GM19452 (cell line): ENCODE results near the gene RAVER1.
A peak's percentile ranks its signal among the peaks of the same experiment; 100 is the strongest.

Experiments used
- ATAC-seq: cut with Tn5 transposase; IDR thresholded peaks from one replicate; pipeline ENCODE4 v1.9.1; 2021; ENCODE audit not compliant: unreplicated experiment

Gene RAVER1

DNA sequence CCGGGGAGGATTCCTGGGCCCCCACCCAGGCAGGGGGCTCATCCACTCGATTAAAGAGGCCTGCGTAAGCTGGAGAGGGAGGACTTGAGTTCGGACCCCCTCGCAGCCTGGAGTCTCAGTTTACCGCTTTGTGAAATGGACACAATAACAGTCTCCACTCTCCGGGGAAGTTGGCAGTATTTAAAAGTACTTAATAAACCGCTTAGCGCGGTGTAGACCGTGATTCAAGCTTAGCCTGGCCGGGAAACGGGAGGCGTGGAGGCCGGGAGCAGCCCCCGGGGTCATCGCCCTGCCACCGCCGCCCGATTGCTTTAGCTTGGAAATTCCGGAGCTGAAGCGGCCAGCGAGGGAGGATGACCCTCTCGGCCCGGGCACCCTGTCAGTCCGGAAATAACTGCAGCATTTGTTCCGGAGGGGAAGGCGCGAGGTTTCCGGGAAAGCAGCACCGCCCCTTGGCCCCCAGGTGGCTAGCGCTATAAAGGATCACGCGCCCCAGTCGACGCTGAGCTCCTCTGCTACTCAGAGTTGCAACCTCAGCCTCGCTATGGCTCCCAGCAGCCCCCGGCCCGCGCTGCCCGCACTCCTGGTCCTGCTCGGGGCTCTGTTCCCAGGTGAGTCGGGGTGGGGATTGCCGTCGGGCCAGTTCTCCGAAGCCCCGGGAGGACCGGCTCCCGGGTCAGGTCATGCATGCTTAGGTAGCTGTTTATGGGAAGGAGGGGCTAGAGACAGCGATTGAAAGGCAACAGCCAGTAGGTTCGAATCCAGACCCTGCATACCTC lies 62.5 kb downstream of the RAVER1 start, which contains the start of gene ICAM1:
TSS of gene ICAM1 (plus strand) at position 505 of the 779 bp plus-strand sequence. CDS start at position 545, 40 bp downstream.
- ATAC-seq: peak; percentile 46

DNA sequence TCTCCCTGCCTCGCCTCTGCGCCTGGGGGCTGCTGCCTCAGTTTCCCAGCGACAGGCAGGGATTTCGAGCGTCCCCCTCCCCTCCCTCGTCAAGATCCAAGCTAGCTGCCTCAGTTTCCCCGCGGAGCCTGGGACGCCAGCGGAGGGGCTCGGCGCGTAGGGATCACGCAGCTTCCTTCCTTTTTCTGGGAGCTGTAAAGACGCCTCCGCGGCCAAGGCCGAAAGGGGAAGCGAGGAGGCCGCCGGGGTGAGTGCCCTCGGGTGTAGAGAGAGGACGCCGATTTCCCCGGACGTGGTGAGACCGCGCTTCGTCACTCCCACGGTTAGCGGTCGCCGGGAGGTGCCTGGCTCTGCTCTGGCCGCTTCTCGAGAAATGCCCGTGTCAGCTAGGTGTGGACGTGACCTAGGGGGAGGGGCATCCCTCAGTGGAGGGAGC lies 63.1 kb downstream of the RAVER1 start:
- ATAC-seq: peak; percentile 43

DNA sequence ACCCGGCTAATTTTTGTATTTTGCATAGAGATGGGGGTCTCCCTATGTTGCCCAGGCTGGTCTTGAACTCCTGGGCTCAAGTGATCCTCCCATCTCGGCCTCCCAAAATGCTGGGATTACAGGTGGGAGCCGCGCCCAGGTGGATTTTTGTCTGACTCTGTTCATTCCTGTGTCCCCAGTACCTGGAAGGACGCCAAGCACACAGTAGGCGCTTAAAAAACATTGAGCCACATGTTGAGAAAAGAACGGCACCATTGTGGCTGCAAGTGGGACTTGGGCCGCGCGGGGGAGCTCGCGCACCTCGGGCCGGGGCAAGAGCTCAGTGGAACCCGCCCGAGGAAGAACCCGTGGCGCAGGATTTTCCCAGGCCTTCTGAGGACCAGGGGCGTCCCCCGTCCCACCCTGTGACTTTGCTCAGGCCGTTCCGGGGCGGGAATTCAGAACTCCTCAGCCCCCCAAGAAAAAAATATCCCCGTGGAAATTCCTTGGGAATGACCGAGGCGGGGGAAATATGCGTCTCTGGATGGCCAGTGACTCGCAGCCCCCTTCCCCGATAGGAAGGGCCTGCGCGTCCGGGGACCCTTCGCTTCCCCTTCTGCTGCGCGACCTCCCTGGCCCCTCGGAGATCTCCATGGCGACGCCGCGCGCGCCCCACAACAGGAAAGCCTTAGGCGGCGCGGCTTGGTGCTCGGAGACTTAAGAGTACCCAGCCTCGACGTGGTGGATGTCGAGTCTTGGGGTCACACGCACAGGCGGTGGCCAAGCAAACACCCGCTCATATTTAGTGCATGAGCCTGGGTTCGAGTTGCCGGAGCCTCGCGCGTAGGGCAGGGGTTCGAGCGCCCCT lies 63.8 kb downstream of the RAVER1 start:
- peak; percentile 45 for ATAC-seq

DNA sequence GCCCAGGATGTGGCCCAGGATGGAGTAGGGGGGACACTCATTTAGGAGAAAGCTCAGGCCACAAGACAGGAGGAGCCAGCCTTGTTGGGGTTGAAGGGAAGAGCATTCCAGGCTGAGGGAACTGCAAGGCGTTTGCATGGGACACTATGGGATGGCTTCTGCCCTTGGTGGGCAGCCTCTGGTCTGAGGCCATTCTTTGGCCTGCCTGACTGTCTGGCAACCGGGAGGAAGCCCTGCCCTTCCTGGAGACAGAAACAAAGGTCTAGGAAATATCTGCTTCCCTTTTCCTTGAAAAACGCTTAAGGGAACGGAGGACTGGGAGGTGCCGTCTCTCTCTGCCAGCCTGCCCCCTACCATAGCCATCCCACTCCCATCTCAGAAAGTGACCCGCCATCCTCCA lies 65.3 kb downstream of the RAVER1 start:
- ATAC-seq: no peak

DNA sequence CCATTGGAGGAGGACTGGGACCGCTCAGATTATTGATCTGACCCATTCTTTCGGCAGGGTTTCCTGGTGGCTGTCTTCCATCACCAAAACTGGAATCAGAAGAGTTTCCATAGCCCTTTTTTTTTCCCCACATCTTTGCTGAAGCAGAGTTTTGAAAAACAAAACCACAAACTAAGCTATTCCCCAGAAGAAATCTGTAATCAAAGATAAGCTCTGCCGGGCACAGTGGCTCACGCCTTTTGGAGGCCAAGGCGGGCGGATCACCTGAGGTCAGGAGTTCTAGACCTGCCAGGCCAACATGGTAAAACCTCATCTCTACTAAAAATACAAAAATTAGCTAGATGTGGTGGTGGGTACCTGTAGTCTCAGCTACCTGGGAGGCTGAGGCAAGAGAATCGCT lies 66.6 kb downstream of the RAVER1 start:
- no peak for ATAC-seq
